DND-41 (cell line): Measurements from ENCODE around the gene SNTG2.

Source experiments
- ATAC-seq: fragments of 200-7000 bp; cut with Tn5 transposase; 3 replicates; pipeline ENCODE4 v1.9.1; 2021; ENCODE audit warnings: low read depth; ENCODE audit not compliant: insufficient read depth
- DNase-seq: peaks from one replicate; pipeline ENCODE4 v3.0.0-alpha.2; 2020
- H2AFZ ChIP-seq: 2 replicates; pipeline ENCODE4 v1.6.0; 2012; ENCODE audit warnings: low read depth, low read length
- H3K27ac ChIP-seq: 2 replicates; pipeline ENCODE4 v1.5.1; 2012; ENCODE audit warnings: low read length, inconsistent platforms
- H3K27me3 ChIP-seq: fragments of 200-600 bp; sonication (generic); 2 replicates; pipeline ENCODE4 v1.6.0; 2012; ENCODE audit warnings: low read length, mild to moderate bottlenecking, inconsistent platforms; ENCODE audit not compliant: insufficient read depth, poor library complexity
- H3K36me3 ChIP-seq: 2 replicates; pipeline ENCODE4 v1.5.1; 2012; ENCODE audit warnings: low read length, inconsistent platforms; ENCODE audit not compliant: insufficient read depth
- H3K4me1 ChIP-seq: 2 replicates; pipeline ENCODE4 v1.5.1; 2012; ENCODE audit warnings: mild to moderate bottlenecking, low read length; ENCODE audit not compliant: insufficient read depth
- H3K4me2 ChIP-seq: 2 replicates; pipeline ENCODE4 v1.6.0; 2012; ENCODE audit warnings: mild to moderate bottlenecking, moderate library complexity, low read length, inconsistent platforms; ENCODE audit not compliant: insufficient read depth
- H3K4me3 ChIP-seq, 2 experiments: fragments of 200-600 bp in 1 of 2; shearing (Covaris generic) in 1 of 2; 2 replicates each; pipeline ENCODE4 v1.5.1; 2012 to 2016; ENCODE audit warnings: inconsistent platforms in 2 of 2, low read length in 2 of 2, mild to moderate bottlenecking in 2 of 2, low read depth in 1 of 2, moderate library complexity in 1 of 2
- H3K79me2 ChIP-seq: 2 replicates; pipeline ENCODE4 v1.6.0; 2012; ENCODE audit warnings: low read length, inconsistent platforms; ENCODE audit not compliant: insufficient read depth
- H3K9ac ChIP-seq: 2 replicates; pipeline ENCODE4 v1.6.0; 2012; ENCODE audit warnings: low read depth, mild to moderate bottlenecking, inconsistent platforms, low read length, moderate library complexity
- H3K9me3 ChIP-seq: 2 replicates; pipeline ENCODE4 v1.5.1; 2012; ENCODE audit warnings: low read length, moderate library complexity, mild to moderate bottlenecking, inconsistent platforms; ENCODE audit not compliant: insufficient read depth, severe bottlenecking
- H4K20me1 ChIP-seq: 2 replicates; pipeline ENCODE4 v1.6.0; 2012; ENCODE audit warnings: low read length; ENCODE audit not compliant: insufficient read depth
- CTCF ChIP-seq: IDR thresholded peaks from 2 replicates; pipeline ENCODE4 v1.5.1; 2012; ENCODE audit warnings: borderline replicate concordance, low read length, moderate library complexity, mild to moderate bottlenecking; ENCODE audit not compliant: poor library complexity, severe bottlenecking; ENCODE audit errors: extremely low read depth
- EZH2 ChIP-seq: IDR thresholded peaks from 3 replicates; pipeline ENCODE4 v1.6.1; 2012; ENCODE audit warnings: borderline replicate concordance, low read depth, mild to moderate bottlenecking, moderate library complexity, low read length, inconsistent platforms; ENCODE audit not compliant: severe bottlenecking

Gene SNTG2

GRCh38 chr2:1205853-1206252 lies 255.2 kb downstream of the SNTG2 start:
- Histone ChIP-seq H3K9ac (no peak overlapping the region), H3K4me3 (no peak overlapping the region), H4K20me1 (no peaks in the 10 kb centered on the region), H2AFZ (no peak overlapping the region), H3K27me3 (no peaks in the 10 kb centered on the region), H3K27ac (no peak overlapping the region), H3K9me3 (peaks cover 14% of the 10 kb centered on the region), H3K36me3 (0 out of 2 replicates have a peak, but pooled peaks cover 12% of the 10 kb centered on the region), H3K79me2 (no peaks in the 10 kb centered on the region), H3K4me1 (no peaks in the 10 kb centered on the region), H3K4me2 (no peak overlapping the region)
- ATAC-seq, result no peak
- DNase-seq, result no peak
- TF ChIP-seq EZH2 (no peak), CTCF (no peak)

- Histone ChIP-seq H3K9me3 (no peaks in the 10 kb centered on the region), H3K36me3 (0 out of 2 replicates have a peak, but pooled peaks cover 13% of the 10 kb centered on the region), H3K4me1 (no peaks in the 10 kb centered on the region), H3K27ac (no peak overlapping the region), H3K27me3 (no peaks in the 10 kb centered on the region), H3K4me3 (no peak overlapping the region), H4K20me1 (no peaks in the 10 kb centered on the region), H3K79me2 (no peaks in the 10 kb centered on the region), H3K9ac (no peak overlapping the region), H3K4me2 (no peak overlapping the region), H2AFZ (no peak overlapping the region)
- DNase-seq (no peak), ATAC-seq (no peak)
- no peak for TF ChIP-seq CTCF
- TF ChIP-seq EZH2, result no peak
These were observed 257.4 kb downstream of the SNTG2 start for GRCh38 chr2:1207962-1208510.

GRCh38 chr2:1208522-1208921 lies 257.9 kb downstream of the SNTG2 start:
- H3K27me3 ChIP-seq, result no peaks in the 10 kb centered on the region
- H2AFZ ChIP-seq, result no peak overlapping the region
- TF ChIP-seq EZH2 (no peak), CTCF (no peak)

More at GRCh38 chr2:1208522-1208921, 257.9 kb downstream of the SNTG2 start:
- Histone ChIP-seq H4K20me1 (no peaks in the 10 kb centered on the region), H3K36me3 (0 out of 2 replicates have a peak, but pooled peaks cover 13% of the 10 kb centered on the region), H3K4me3 (no peak overlapping the region), H3K4me2 (no peak overlapping the region), H3K79me2 (no peaks in the 10 kb centered on the region), H3K9me3 (no peaks in the 10 kb centered on the region), H3K9ac (no peak overlapping the region), H3K4me1 (no peaks in the 10 kb centered on the region), H3K27ac (no peak overlapping the region)
- no peak for DNase-seq
- no peak for ATAC-seq
